Spleen (tissue), 11 donors: Measurements from ENCODE around the gene CDH13. TPM values are rescaled to one million over a fixed set of nuclear protein-coding genes. Genes with fewer than 3 reads are reported as not detected.

Source experiments
- DNase-seq: peaks from one replicate; pipeline ENCODE4 v3.0.0-alpha.2; 2020
- H3K27ac ChIP-seq, 8 donors: fragments of 200-600 bp; sonication (generic) in 7 of 8; 1 replicate in 4 of 8; 2 replicates in 4 of 8; pipeline versions ENCODE4 v1.5.0 to v1.8.0; 2016 to 2021; ENCODE audit warnings: inconsistent platforms in 4 of 8, mild to moderate bottlenecking in 4 of 8, moderate library complexity in 1 of 8
- H3K27me3 ChIP-seq, 7 donors: fragments of 200-600 bp; sonication (generic) in 6 of 7; replicated peaks in 1 of 7; 1 replicate in 4 of 7; 2 replicates in 3 of 7; pipeline versions ENCODE4 v1.5.0 to v1.8.0; 2016 to 2021; ENCODE audit warnings: inconsistent platforms in 3 of 7, mild to moderate bottlenecking in 1 of 7
- H3K36me3 ChIP-seq, 6 donors: fragments of 200-600 bp; sonication (generic) in 5 of 6; 1 replicate in 4 of 6; 2 replicates in 2 of 6; pipeline versions ENCODE4 v1.5.0 to v1.8.0; 2016 to 2021; ENCODE audit warnings: inconsistent platforms in 2 of 6
- H3K4me1 ChIP-seq, 6 donors: fragments of 200-600 bp; sonication (generic) in 5 of 6; 1 replicate in 3 of 6; 2 replicates in 3 of 6; pipeline versions ENCODE4 v1.5.0 to v1.8.0; 2016 to 2021; ENCODE audit warnings: inconsistent platforms in 3 of 6
- H3K4me3 ChIP-seq, 8 donors: fragments of 200-600 bp; sonication (generic) in 7 of 8; 1 replicate in 4 of 8; 2 replicates in 4 of 8; pipeline versions ENCODE4 v1.5.0 to v1.8.0; 2016 to 2021; ENCODE audit warnings: inconsistent platforms in 4 of 8, mild to moderate bottlenecking in 4 of 8, moderate library complexity in 2 of 8
- H3K9me3 ChIP-seq, 8 donors: fragments of 200-600 bp; sonication (generic) in 7 of 8; 1 replicate in 4 of 8; 2 replicates in 4 of 8; pipeline versions ENCODE4 v1.5.0 to v1.8.0; 2016 to 2021; ENCODE audit warnings: inconsistent platforms in 4 of 8
- CTCF ChIP-seq, 11 experiments: fragments of 200-600 bp in 7 of 11; fragments of 450-650 bp in 4 of 11; sonication (generic) in 4 of 11; IDR thresholded peaks in 8 of 11; conservative IDR thresholded peaks in 3 of 11; 1 replicate in 7 of 11; 2 replicates in 4 of 11; pipeline versions ENCODE4 v1.4.0 to v1.8.0; 2016 to 2021; ENCODE audit warnings: antibody characterized with exemption in 11 of 11, inconsistent platforms in 4 of 11, mild to moderate bottlenecking in 1 of 11
- POLR2A ChIP-seq, 3 donors: fragments of 450-650 bp; IDR thresholded peaks; one replicate each; pipeline ENCODE4 v1.5.1; 2017; ENCODE audit warnings: antibody characterized with exemption in 3 of 3, mild to moderate bottlenecking in 1 of 3
- POLR2AphosphoS5 ChIP-seq, 3 donors: sonication (generic); formaldehyde crosslinking; IDR thresholded peaks; one replicate each; pipeline ENCODE4 v1.5.1; 2017; ENCODE audit warnings: antibody characterized with exemption in 3 of 3
- WGBS, 5 donors: extraction: QIAGEN DNeasy Blood & Tissue Kit in 3 of 5; methylation state at CpG; one replicate each; pipeline versions ENCODE4 v1.1.5 to v1.1.7; 2013 to 2018; 5-methylcytosine and 5-hydroxymethylcytosine counted together
- intact Hi-C: fragments of 100-400 bp; cut with DNase I; formaldehyde crosslinking; loops from one replicate; pipeline ENCODE4 v1.15.0; 2023; ENCODE audit warnings: low total_unique reads
- polyA plus RNA-seq, 3 donors: library from polyadenylated mRNA; stranded (reverse); fragments of 200-250 nt; gene quantifications; one replicate each; pipeline ENCODE4 v1.2.1, GENCODE V29; 2013
- total RNA-seq, 7 donors: library from RNA; depleted of rRNA in 3 of 7; stranded (reverse); fragments of >200 nt in 3 of 7; fragmentation: NEBNext Ultra II Directional in 4 of 7; extraction: Animal tissue kit (Norgen Biotek cat#: 25700) in 4 of 7; gene quantifications; one replicate each; pipeline versions ENCODE4 v1.1.0 to v1.2.1, GENCODE V29; 2016 to 2021
- donor health status: healthy with polysubstance abuse.
- donor health status: DM: no; HTN: no; CAD: no; lungs with moderate emphysema.
- donor health status: DM: no; HTN: no; CAD: no.
- donor health status: Bipolar disorder and iron deficiency.
- donor health status: healthy.
- donor health status: DM: no; HTN: no; CAD: no.
- donor health status: DM: yes; HTN: yes; CAD: no.

The CDH13 gene
- total and polyA plus RNA-seq, 10 donors = 0.13 to 4.6 (median 1.1) TPM

- intact Hi-C loops = loop anchor here (10.0 kb wide), 1 partner anchor 101 kb away; no protein-coding TSS in a partner anchor
- no peak overlapping the region for H3K4me3 ChIP-seq
- WGBS, 5 donors = 77 to 86% (median 83%) methylated on average over 15 of the region's 15 CpGs
- TF ChIP-seq POLR2AphosphoS5 (IDR thresholded peaks at IDR 0.05) = no peak
- TF ChIP-seq POLR2A (IDR thresholded peaks at IDR 0.05) = no peak
- TF ChIP-seq CTCF (IDR thresholded peaks at IDR 0.05 in 8 of 11, conservative IDR thresholded peaks at IDR 0.05 in 3 of 11) = no peak
- H3K36me3 ChIP-seq = no peaks in the 10 kb centered on the region
- no peak overlapping the region for H3K27ac ChIP-seq
- H3K4me1 ChIP-seq = no peaks in the 10 kb centered on the region
- DNase-seq = no peak
- H3K9me3 ChIP-seq = no peaks in the 10 kb centered on the region
- H3K27me3 ChIP-seq = peaks cover 0 to 41% (median 4%) of the 10 kb centered on the region in 7 donors
These were observed 7.3 kb downstream of the CDH13 start for GRCh38 chr16:82633964-82634600.

- Histone ChIP-seq H3K36me3 (no peaks in the 10 kb centered on the region), H3K9me3 (no peaks in the 10 kb centered on the region), H3K27me3 (peaks cover 0 to 36% (median 0%) of the 10 kb centered on the region in 7 donors), H3K4me3 (no peak overlapping the region), H3K4me1 (no peaks in the 10 kb centered on the region), H3K27ac (no peak overlapping the region)
- intact Hi-C loops = loop anchor here (10.0 kb wide), 1 partner anchor 100 kb away; no protein-coding TSS in a partner anchor
- TF ChIP-seq POLR2A (IDR thresholded peaks at IDR 0.05) (no peak), CTCF (IDR thresholded peaks at IDR 0.05 in 8 of 11, conservative IDR thresholded peaks at IDR 0.05 in 3 of 11) (no peak), POLR2AphosphoS5 (IDR thresholded peaks at IDR 0.05) (no peak)
- DNase-seq = no peak
- WGBS, 5 donors = 76 to 97% (median 89%) methylated on average over 2 of the region's 2 CpGs
These were observed 8.3 kb downstream of the CDH13 start for GRCh38 chr16:82634955-82635610.

GRCh38 chr16:82636485-82636884, 9.7 kb downstream of the CDH13 start:
- Histone ChIP-seq H3K27me3 (peaks cover 0 to 32% (median 0%) of the 10 kb centered on the region in 7 donors), H3K9me3 (no peaks in the 10 kb centered on the region), H3K27ac (no peak overlapping the region), H3K4me1 (no peaks in the 10 kb centered on the region), H3K4me3 (no peak overlapping the region), H3K36me3 (no peaks in the 10 kb centered on the region)
- TF ChIP-seq POLR2A (IDR thresholded peaks at IDR 0.05) = no peak
- no peak for TF ChIP-seq CTCF (IDR thresholded peaks at IDR 0.05 in 8 of 11, conservative IDR thresholded peaks at IDR 0.05 in 3 of 11)
- TF ChIP-seq POLR2AphosphoS5 (IDR thresholded peaks at IDR 0.05) = no peak
- intact Hi-C loops = loop anchor here (10.0 kb wide), 1 partner anchor 98 kb away; no protein-coding TSS in a partner anchor
- DNase-seq = no peak
- WGBS, 5 donors = 85 to 96% (median 90%) methylated on average over 3 of the region's 3 CpGs

GRCh38 chr16:82636958-82637357, 10.2 kb downstream of the CDH13 start:
- no peak for DNase-seq
- Histone ChIP-seq H3K9me3 (no peaks in the 10 kb centered on the region), H3K4me3 (no peak overlapping the region), H3K27ac (no peak overlapping the region), H3K27me3 (peaks cover 0 to 27% (median 0%) of the 10 kb centered on the region in 7 donors), H3K36me3 (no peaks in the 10 kb centered on the region), H3K4me1 (no peaks in the 10 kb centered on the region)
- intact Hi-C loops = loop anchor here (10.0 kb wide), 1 partner anchor 98 kb away; no protein-coding TSS in a partner anchor
- TF ChIP-seq POLR2AphosphoS5 (IDR thresholded peaks at IDR 0.05) (no peak), POLR2A (IDR thresholded peaks at IDR 0.05) (no peak), CTCF (IDR thresholded peaks at IDR 0.05 in 8 of 11, conservative IDR thresholded peaks at IDR 0.05 in 3 of 11) (no peak)
- WGBS, 5 donors = 90 to 96% (median 92%) methylated on average over 3 of the region's 3 CpGs
